HCT116 (cell line): ENCODE data around the gene TFF1. TPM values are rescaled to one million over a fixed set of nuclear protein-coding genes. Genes with fewer than 3 reads are reported as not detected.

Experiments used
- ATAC-seq: fragments of 200-7000 bp; cut with Tn5 transposase; 2 replicates; pipeline ENCODE4 v1.9.1; 2020; ENCODE audit warnings: mild to moderate bottlenecking, moderate library complexity
- BruUV-seq: library from RNA; stranded (reverse); fragments of 400-500 nt; replicated peaks from 2 replicates; lab custom pipeline; 2021; lab: Mats Ljungman, UMichigan
- CTCF ChIA-PET: fragments of 300-600 bp; sonication (Branson Sonifier 250); formaldehyde crosslinking; loops from one replicate; lab custom pipeline; 2021; ENCODE audit warnings: antibody characterized with exemption; lab: Charles Lee
- POLR2A ChIA-PET: fragments of 300-600, 350-600 bp; sonication (Branson Sonifier 250); formaldehyde crosslinking; loops from one replicate; lab custom pipeline; 2021; ENCODE audit warnings: antibody characterized with exemption; lab: Charles Lee
- RAD21 ChIA-PET, 2 experiments: fragments of 300-600 bp; sonication (Branson Sonifier 250); formaldehyde crosslinking; loops; one replicate each; lab custom pipeline; 2023; ENCODE audit warnings: low total read pairs in 2 of 2; ENCODE audit not compliant: uncharacterized antibody in 2 of 2, unreplicated experiment in 2 of 2, low non-redundant PET in 1 of 2; lab: Charles Lee
- DNase-seq: peaks from one replicate; pipeline ENCODE4 v3.0.0-alpha.2; 2010; ENCODE audit warnings: low read depth, low spot score
- H2AFZ ChIP-seq: fragments of 200-600 bp; shearing (Covaris generic), sonication (generic); 2 replicates; pipeline ENCODE4 v1.6.1; 2017; ENCODE audit warnings: low read depth, mixed run types, mixed read lengths, antibody characterized with exemption, low read length; ENCODE audit not compliant: poor library complexity, severe bottlenecking
- H3K27ac ChIP-seq: 2 replicates; pipeline ENCODE4 v1.5.1; 2012; ENCODE audit warnings: low read depth, low read length
- H3K27me3 ChIP-seq: fragments of 200-600 bp; sonication (generic); 2 replicates; pipeline ENCODE4 v1.6.1; 2016; ENCODE audit warnings: mixed run types, low read length, mixed read lengths; ENCODE audit not compliant: insufficient read depth
- H3K36me3 ChIP-seq, 2 experiments: fragments of 200-500 bp in 1 of 2; fragments of 200-600 bp in 1 of 2; sonication (Bioruptor generic) in 1 of 2; sonication (generic) in 1 of 2; 2 replicates each; pipeline versions ENCODE4 v1.5.1 to v1.6.1; 2014 to 2016; ENCODE audit warnings: low read length in 2 of 2, inconsistent platforms in 1 of 2, mixed read lengths in 1 of 2, mixed run types in 1 of 2; ENCODE audit not compliant: insufficient read depth in 2 of 2, control insufficient read depth in 1 of 2
- H3K4me1 ChIP-seq, 2 experiments: fragments of 200-600 bp in 1 of 2; sonication (generic) in 1 of 2; 2 replicates each; pipeline versions ENCODE4 v1.5.1 to v1.6.1; 2012 to 2017; ENCODE audit warnings: low read length in 2 of 2, inconsistent platforms in 1 of 2, mild to moderate bottlenecking in 1 of 2, mixed read lengths in 1 of 2, mixed run types in 1 of 2, moderate library complexity in 1 of 2; ENCODE audit not compliant: insufficient read depth in 2 of 2, control insufficient read depth in 1 of 2
- H3K4me2 ChIP-seq: fragments of 200-600 bp; sonication (generic); 2 replicates; pipeline ENCODE4 v1.6.1; 2017; ENCODE audit warnings: mixed run types, low read length, mixed read lengths
- H3K4me3 ChIP-seq, 2 experiments: fragments of 200-600 bp in 1 of 2; sonication (generic) in 1 of 2; replicated peaks in 1 of 2; 2 replicates each; pipeline ENCODE4 v1.5.1; 2011 to 2016; ENCODE audit warnings: low read length in 2 of 2, control low read depth in 1 of 2, low read depth in 1 of 2, mild to moderate bottlenecking in 1 of 2, mixed read lengths in 1 of 2, mixed run types in 1 of 2
- H3K79me2 ChIP-seq: fragments of 200-600 bp; sonication (generic); 2 replicates; pipeline ENCODE4 v1.6.1; 2017; ENCODE audit warnings: mild to moderate bottlenecking, mixed run types, low read length, moderate library complexity, mixed read lengths; ENCODE audit not compliant: insufficient read depth
- H3K9ac ChIP-seq: fragments of 200-600 bp; sonication (generic); 2 replicates; pipeline ENCODE4 v1.6.1; 2016; ENCODE audit warnings: low read length, mixed read lengths
- H3K9me2 ChIP-seq: fragments of 200-600 bp; sonication (generic), shearing (Covaris generic); 2 replicates; pipeline ENCODE4 v1.6.1; 2017; ENCODE audit warnings: mixed run types, mild to moderate bottlenecking, moderate library complexity; ENCODE audit not compliant: insufficient read depth
- H3K9me3 ChIP-seq, 2 experiments: fragments of 200-500 bp in 1 of 2; fragments of 200-600 bp in 1 of 2; sonication (Bioruptor generic) in 1 of 2; sonication (generic) in 1 of 2; 2 replicates each; pipeline ENCODE4 v1.6.1; 2014 to 2017; ENCODE audit warnings: low read length in 2 of 2, mixed read lengths in 2 of 2, inconsistent platforms in 1 of 2, low read depth in 1 of 2, mild to moderate bottlenecking in 1 of 2, mixed run types in 1 of 2, moderate library complexity in 1 of 2; ENCODE audit not compliant: control insufficient read depth in 1 of 2, insufficient read depth in 1 of 2
- H4K20me1 ChIP-seq: fragments of 200-600 bp; sonication (generic), shearing (Covaris generic); 2 replicates; pipeline ENCODE4 v1.6.1; 2017; ENCODE audit warnings: mixed run types, mild to moderate bottlenecking, moderate library complexity; ENCODE audit not compliant: insufficient read depth
- CBX3 ChIP-seq: IDR thresholded peaks from 2 replicates; pipeline ENCODE4 v1.6.1; 2012; ENCODE audit warnings: low read depth
- CEBPB ChIP-seq: IDR thresholded peaks from 2 replicates; pipeline ENCODE4 v1.6.1; 2012; ENCODE audit warnings: low read depth
- EGR1 ChIP-seq: IDR thresholded peaks from 2 replicates; pipeline ENCODE4 v1.6.1; 2012; ENCODE audit warnings: low read depth
- EZH2phosphoT487 ChIP-seq: fragments of 200-600 bp; IDR thresholded peaks from 2 replicates; pipeline ENCODE4 v1.6.1; 2018; ENCODE audit warnings: antibody characterized with exemption, borderline replicate concordance
- FOSL1 ChIP-seq: IDR thresholded peaks from 2 replicates; pipeline ENCODE4 v1.6.1; 2012; ENCODE audit warnings: low read depth
- POLR2A ChIP-seq: IDR thresholded peaks from 2 replicates; pipeline ENCODE4 v1.7.0; 2011; ENCODE audit warnings: borderline replicate concordance; ENCODE audit not compliant: insufficient read depth, insufficient read length; ENCODE audit errors: extremely low read depth
- POLR2AphosphoS5 ChIP-seq: IDR thresholded peaks from 2 replicates; pipeline ENCODE4 v1.6.1; 2011; ENCODE audit warnings: mild to moderate bottlenecking, low read depth, low read length, moderate library complexity
- RAD21 ChIP-seq: IDR thresholded peaks from 2 replicates; pipeline ENCODE4 v1.6.1; 2012; ENCODE audit warnings: low read depth, mild to moderate bottlenecking
- SIN3A ChIP-seq: IDR thresholded peaks from 2 replicates; pipeline ENCODE4 v1.6.1; 2012; ENCODE audit warnings: low read depth
- ZFX ChIP-seq: fragments of 450-650 bp; IDR thresholded peaks from 2 replicates; pipeline ENCODE4 v1.6.1; 2017
- ZNF274 ChIP-seq: fragments of 200-500 bp; sonication (Bioruptor generic); IDR thresholded peaks from 2 replicates; pipeline ENCODE4 v1.6.1; 2014; ENCODE audit warnings: mild to moderate bottlenecking, low read depth, low read length, inconsistent platforms
- intact Hi-C: fragments of 100-400 bp; cut with micrococcal nuclease; formaldehyde crosslinking; loops from 2 replicates; pipeline ENCODE4 v1.10.0; 2022
- total RNA-seq: library from RNA; stranded (reverse); gene quantifications from one replicate; pipeline ENCODE4 v1.2.1, GENCODE V29; 2021; ENCODE audit not compliant: unreplicated experiment
- TF ChIP-seq, protein P1 (sequence below), 3 experiments: fragments of 200-600 bp in 1 of 3; sonication (generic) in 1 of 3; IDR thresholded peaks in 2 of 3; conservative IDR thresholded peaks in 1 of 3; 2 replicates each; pipeline ENCODE4 v1.5.1; 2012 to 2017; ENCODE audit warnings: low read depth in 2 of 3, low read length in 2 of 3, antibody characterized with exemption in 1 of 3, borderline replicate concordance in 1 of 3, control low read depth in 1 of 3, mild to moderate bottlenecking in 1 of 3, mixed read lengths in 1 of 3, mixed run types in 1 of 3, moderate library complexity in 1 of 3; ENCODE audit not compliant: insufficient read depth in 1 of 3
- TF ChIP-seq, protein P2 (sequence below): IDR thresholded peaks from 2 replicates; pipeline ENCODE4 v1.6.1; 2012
- TF ChIP-seq, protein P3 (sequence below): IDR thresholded peaks from 2 replicates; pipeline ENCODE4 v1.6.1; 2012; ENCODE audit warnings: low read depth

Gene TFF1
- total RNA-seq, 1 experiment from 2014 or later, result 0.61 TPM

DNA sequence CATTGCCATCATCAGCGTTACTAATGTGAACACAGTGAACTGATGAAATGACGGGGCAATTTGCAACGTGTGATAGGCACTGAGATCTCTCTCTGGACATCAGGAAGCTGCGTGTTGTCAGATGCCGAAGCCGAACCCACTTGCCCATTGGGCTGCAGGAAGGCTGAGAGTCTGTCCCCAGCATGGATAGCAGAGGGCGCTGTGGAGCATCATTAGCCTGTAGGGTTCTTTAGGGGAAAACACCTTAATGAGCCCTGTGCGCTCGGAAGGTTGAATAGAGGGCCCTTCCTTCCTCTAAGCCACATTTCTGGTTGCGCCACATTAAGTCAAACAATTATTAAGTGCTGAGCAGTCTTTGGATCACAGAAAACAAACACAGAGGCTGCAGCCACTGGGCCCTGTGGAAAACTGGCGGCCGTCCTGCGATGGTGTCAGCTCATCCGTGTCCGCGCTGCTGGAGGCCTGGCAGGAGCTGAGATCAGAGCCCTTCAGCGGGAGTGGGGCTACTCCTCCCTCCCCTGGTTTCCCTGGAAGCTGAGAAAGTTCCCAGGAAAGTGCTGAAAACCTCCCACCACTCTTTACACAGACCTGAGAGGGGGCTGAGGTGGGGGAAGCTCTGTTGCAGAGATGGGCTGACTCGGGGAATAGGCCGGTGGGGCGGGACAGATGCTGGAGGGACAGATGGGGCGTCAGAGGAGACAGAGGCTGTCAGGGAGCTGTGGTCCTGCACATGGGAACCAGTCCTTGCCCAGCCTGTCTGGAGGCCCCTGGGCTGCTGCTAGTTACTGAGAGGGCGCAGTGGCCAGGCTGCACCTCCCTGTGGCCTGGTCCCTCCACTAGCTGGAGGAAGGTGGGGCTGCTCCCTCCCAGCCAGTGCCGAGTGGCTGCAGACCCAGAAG, 28.3 kb downstream of the TFF1 start:
- H3K4me1 ChIP-seq, result peaks cover 0 to 10% of the 10 kb centered on the region in 2 experiments; a peak in 3 of 4 replicates
- no peak overlapping the region for H3K9ac ChIP-seq
- RAD21 ChIA-PET, result interaction anchor here in 1 of 2 experiments (0.6 kb wide), 1 partner anchor 62 kb away, joined by 3 read pairs; no protein-coding TSS in a partner anchor
- DNase-seq (no peak), ATAC-seq (peak; percentile 87)
- H3K79me2 ChIP-seq, result no peaks in the 10 kb centered on the region
- no peaks in the 10 kb centered on the region for H3K9me2 ChIP-seq
- BruUV-seq, result no TSS peak
- no peaks in the 10 kb centered on the region for H4K20me1 ChIP-seq
- no peak overlapping the region for H3K4me3 ChIP-seq
- no peaks in the 10 kb centered on the region for H3K9me3 ChIP-seq
- peak; percentile 31; the same call in 1 of the 2 replicates for TF ChIP-seq RAD21
- TF ChIP-seq FOSL1, result no peak
- no peak for TF ChIP-seq ZFX
- no peak for TF ChIP-seq POLR2AphosphoS5
- no peak for TF ChIP-seq CBX3
- TF ChIP-seq SIN3A, result no peak
- no peak for TF ChIP-seq EZH2phosphoT487
- no peak for TF ChIP-seq EGR1
- no peak for TF ChIP-seq ZNF274
- TF ChIP-seq, protein P1, sequence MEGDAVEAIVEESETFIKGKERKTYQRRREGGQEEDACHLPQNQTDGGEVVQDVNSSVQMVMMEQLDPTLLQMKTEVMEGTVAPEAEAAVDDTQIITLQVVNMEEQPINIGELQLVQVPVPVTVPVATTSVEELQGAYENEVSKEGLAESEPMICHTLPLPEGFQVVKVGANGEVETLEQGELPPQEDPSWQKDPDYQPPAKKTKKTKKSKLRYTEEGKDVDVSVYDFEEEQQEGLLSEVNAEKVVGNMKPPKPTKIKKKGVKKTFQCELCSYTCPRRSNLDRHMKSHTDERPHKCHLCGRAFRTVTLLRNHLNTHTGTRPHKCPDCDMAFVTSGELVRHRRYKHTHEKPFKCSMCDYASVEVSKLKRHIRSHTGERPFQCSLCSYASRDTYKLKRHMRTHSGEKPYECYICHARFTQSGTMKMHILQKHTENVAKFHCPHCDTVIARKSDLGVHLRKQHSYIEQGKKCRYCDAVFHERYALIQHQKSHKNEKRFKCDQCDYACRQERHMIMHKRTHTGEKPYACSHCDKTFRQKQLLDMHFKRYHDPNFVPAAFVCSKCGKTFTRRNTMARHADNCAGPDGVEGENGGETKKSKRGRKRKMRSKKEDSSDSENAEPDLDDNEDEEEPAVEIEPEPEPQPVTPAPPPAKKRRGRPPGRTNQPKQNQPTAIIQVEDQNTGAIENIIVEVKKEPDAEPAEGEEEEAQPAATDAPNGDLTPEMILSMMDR (IDR thresholded peaks at IDR 0.05 in 2 of 3, conservative IDR thresholded peaks at IDR 0.05 in 1 of 3; ENCODE audit: borderline replicate concordance in 1 of 3, insufficient read depth in 1 of 3, low read depth in 2 of 3, low read length in 2 of 3), result peak; percentile 34 to 77 (median 73); a peak in 5 of 6 replicates
- TF ChIP-seq, protein P2, sequence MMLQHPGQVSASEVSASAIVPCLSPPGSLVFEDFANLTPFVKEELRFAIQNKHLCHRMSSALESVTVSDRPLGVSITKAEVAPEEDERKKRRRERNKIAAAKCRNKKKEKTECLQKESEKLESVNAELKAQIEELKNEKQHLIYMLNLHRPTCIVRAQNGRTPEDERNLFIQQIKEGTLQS, result no peak
- TF ChIP-seq POLR2A, result no peak
- TF ChIP-seq, protein P3, sequence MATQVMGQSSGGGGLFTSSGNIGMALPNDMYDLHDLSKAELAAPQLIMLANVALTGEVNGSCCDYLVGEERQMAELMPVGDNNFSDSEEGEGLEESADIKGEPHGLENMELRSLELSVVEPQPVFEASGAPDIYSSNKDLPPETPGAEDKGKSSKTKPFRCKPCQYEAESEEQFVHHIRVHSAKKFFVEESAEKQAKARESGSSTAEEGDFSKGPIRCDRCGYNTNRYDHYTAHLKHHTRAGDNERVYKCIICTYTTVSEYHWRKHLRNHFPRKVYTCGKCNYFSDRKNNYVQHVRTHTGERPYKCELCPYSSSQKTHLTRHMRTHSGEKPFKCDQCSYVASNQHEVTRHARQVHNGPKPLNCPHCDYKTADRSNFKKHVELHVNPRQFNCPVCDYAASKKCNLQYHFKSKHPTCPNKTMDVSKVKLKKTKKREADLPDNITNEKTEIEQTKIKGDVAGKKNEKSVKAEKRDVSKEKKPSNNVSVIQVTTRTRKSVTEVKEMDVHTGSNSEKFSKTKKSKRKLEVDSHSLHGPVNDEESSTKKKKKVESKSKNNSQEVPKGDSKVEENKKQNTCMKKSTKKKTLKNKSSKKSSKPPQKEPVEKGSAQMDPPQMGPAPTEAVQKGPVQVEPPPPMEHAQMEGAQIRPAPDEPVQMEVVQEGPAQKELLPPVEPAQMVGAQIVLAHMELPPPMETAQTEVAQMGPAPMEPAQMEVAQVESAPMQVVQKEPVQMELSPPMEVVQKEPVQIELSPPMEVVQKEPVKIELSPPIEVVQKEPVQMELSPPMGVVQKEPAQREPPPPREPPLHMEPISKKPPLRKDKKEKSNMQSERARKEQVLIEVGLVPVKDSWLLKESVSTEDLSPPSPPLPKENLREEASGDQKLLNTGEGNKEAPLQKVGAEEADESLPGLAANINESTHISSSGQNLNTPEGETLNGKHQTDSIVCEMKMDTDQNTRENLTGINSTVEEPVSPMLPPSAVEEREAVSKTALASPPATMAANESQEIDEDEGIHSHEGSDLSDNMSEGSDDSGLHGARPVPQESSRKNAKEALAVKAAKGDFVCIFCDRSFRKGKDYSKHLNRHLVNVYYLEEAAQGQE, result no peak
- no peak for TF ChIP-seq CEBPB
- H2AFZ ChIP-seq, result peak overlapping the region; percentile 29
- intact Hi-C loops, result loop anchor here (1.0 to 10.0 kb wide), 2 partner anchors 117 to 193 kb away; no protein-coding TSS in a partner anchor
- peak overlapping the region; percentile 11; the same call in 1 of the 2 replicates for H3K4me2 ChIP-seq
- H3K27me3 ChIP-seq, result no peaks in the 10 kb centered on the region
- H3K36me3 ChIP-seq, result no peaks in the 10 kb centered on the region
- no peak overlapping the region for H3K27ac ChIP-seq
- POLR2A ChIA-PET, result no interaction called here
- CTCF ChIA-PET, result interaction anchor here (0.9 to 1.8 kb wide), 4 partner anchors 28 to 192 kb away, joined by 3 to 8 read pairs (median 5); no protein-coding TSS in a partner anchor
